D721Med (cell line): ENCODE measurements around the gene TNRC6B.
"Not testable (repeated sequence)": the region's sequence is repeated elsewhere in the genome, so short reads cannot be mapped to it uniquely, and the experiment has no call there.

Experiments used
- DNase-seq: peaks from one replicate; pipeline ENCODE4 v3.0.0; 2011; ENCODE audit warnings: low spot score; ENCODE audit not compliant: insufficient read length
- FAIRE-seq: peaks from 2 replicates; lab custom pipeline; 2011; peaks lifted over from hg19 to GRCh38; lab: Jason Lieb, UNC
- CTCF ChIP-seq: IDR thresholded peaks from 2 replicates; pipeline ENCODE4 v1.5.1; 2012; ENCODE audit warnings: mild to moderate bottlenecking, control low read depth; ENCODE audit not compliant: insufficient read depth; ENCODE audit errors: missing control alignments

TNRC6B gene

DNA sequence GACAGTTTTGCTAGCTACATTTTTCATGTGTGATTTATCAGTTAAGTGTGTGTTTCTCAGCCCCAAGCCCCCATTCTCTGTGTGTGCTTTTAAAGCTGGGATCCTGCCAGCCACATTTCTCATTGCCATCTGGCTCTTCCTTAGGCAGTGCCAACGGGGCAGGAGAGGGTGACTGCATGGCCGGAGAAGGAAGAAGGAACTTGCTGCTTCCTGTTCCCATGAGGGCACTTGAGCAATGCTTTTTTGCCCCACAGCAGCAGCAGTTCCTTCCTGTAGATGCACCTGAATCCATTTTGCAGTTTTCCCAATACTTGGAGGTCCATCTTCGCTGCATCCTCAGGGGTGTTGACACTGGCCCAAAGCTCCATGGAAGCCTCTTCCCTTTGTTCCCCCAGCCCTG, 37.5 kb downstream of the TNRC6B start:
- no peak for DNase-seq
- TF ChIP-seq CTCF = no peak
- no peak for FAIRE-seq

DNA sequence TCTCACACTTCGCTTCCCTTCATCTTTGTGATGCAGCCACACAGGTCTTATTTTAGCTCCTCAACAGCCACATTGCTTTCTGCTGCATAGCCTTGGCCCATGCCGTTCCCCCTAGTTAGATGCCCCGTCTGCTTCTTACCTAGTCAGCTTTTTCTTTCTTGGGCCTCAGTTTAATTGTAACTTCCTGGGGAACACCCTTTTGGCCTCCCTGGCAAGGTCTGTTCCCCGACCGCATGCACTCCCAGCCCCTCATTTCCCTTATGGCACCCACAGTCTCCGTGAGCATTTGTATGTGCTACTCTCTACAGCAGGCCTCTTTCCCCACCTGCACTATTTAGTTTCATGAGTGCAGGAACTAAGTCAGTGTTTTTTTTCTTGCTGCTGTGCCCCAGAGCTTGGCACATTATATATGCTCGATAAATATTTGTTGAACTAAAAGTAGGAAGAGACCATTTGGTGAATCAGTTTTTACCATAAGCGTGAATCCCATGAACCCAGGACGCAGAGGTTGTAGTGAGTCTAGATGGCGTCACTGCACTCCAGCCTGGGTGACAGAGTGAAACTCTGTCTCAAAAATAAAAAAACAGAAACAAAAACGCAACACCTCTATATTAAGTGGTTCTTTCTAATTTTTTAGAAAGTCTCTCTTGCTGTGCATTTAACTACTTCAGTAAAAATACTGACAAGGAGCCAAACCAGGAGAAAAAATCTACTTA, 38.5 kb downstream of the TNRC6B start:
- FAIRE-seq (no peak), DNase-seq (no peak)
- no peak for TF ChIP-seq CTCF

- no peak for TF ChIP-seq CTCF
- FAIRE-seq = no peak
- no peak for DNase-seq
Measured at GRCh38 chr22:40218152-40218551, 40.4 kb downstream of the TNRC6B start.

GRCh38 chr22:40218723-40219294, 41.1 kb downstream of the TNRC6B start:
- DNase-seq = no peak
- TF ChIP-seq CTCF = no peak
- no peak for FAIRE-seq

- DNase-seq = no peak
- TF ChIP-seq CTCF = no peak
- no peak for FAIRE-seq
Measured at GRCh38 chr22:40220316-40221054, 42.8 kb downstream of the TNRC6B start.

- TF ChIP-seq CTCF = no peak
- DNase-seq = no peak
- no peak for FAIRE-seq
Measured at GRCh38 chr22:40221055-40221414, 43.3 kb downstream of the TNRC6B start.

DNA sequence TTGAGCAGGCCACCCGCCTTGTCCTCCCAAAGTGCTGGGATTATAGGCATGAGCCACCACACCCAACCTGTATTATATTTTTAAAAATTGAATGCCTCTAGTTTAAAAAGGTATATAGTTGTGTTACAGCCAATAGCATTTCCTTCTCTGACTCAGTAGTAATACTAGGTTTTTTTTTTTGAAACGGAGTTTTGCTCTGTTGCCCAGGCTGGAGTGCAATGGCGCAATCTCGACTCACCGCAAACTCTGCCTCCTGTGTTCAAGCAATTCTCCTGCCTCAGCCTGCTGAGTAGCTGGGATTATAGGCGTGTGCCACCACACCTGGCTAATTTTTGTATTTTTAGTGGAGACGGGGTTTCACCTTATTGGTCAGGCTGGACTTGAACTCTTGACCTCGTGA, 45.3 kb downstream of the TNRC6B start:
- not testable (repeated sequence) for DNase-seq

More for the DNA sequence above, 45.3 kb downstream of the TNRC6B start:
- not testable (repeated sequence) for FAIRE-seq
